SU-DHL-6 (cell line): ENCODE measurements around the gene GRID2.

Experiments
- H2AFZ ChIP-seq: fragments of 200-600 bp; sonication (generic); 2 replicates; pipeline ENCODE4 v1.6.1; 2014; ENCODE audit warnings: low read depth, mild to moderate bottlenecking, moderate library complexity, mixed read lengths, antibody characterized with exemption, low read length; ENCODE audit not compliant: severe bottlenecking
- H3F3A ChIP-seq: fragments of 200-600 bp; shearing (Covaris generic); 2 replicates; pipeline ENCODE4 v1.6.0; 2016; ENCODE audit warnings: antibody characterized with exemption, mild to moderate bottlenecking; ENCODE audit not compliant: insufficient read depth
- H3K27ac ChIP-seq: fragments of 200-600 bp; sonication (generic); 2 replicates; pipeline ENCODE4 v1.5.1; 2016; ENCODE audit warnings: low read depth, mild to moderate bottlenecking, low read length, moderate library complexity, mixed read lengths
- H3K27me3 ChIP-seq: fragments of 200-600 bp; sonication (generic), shearing (Covaris generic); 2 replicates; pipeline ENCODE4 v1.6.0; 2014; ENCODE audit warnings: mild to moderate bottlenecking, low read length
- H3K36me3 ChIP-seq: fragments of 200-600 bp; sonication (generic); 2 replicates; pipeline ENCODE4 v1.6.1; 2014; ENCODE audit warnings: mild to moderate bottlenecking, low read length, mixed read lengths
- H3K4me2 ChIP-seq: fragments of 300-600, 200-600 bp; shearing (Covaris generic), sonication (generic); 2 replicates; pipeline ENCODE4 v1.6.0; 2014; ENCODE audit warnings: low read length, low read depth, mild to moderate bottlenecking; ENCODE audit not compliant: poor library complexity, severe bottlenecking
- H3K4me3 ChIP-seq: fragments of 200-600 bp; sonication (generic); 2 replicates; pipeline ENCODE4 v1.5.1; 2014; ENCODE audit warnings: antibody characterized with exemption, low read length, mild to moderate bottlenecking, mixed read lengths; ENCODE audit not compliant: insufficient read depth, poor library complexity, severe bottlenecking
- H3K79me2 ChIP-seq: fragments of 200-600 bp; sonication (generic); 2 replicates; pipeline ENCODE4 v1.6.1; 2014; ENCODE audit warnings: mild to moderate bottlenecking, low read length, moderate library complexity; ENCODE audit not compliant: insufficient read depth
- H3K9ac ChIP-seq: fragments of 200-600 bp; sonication (generic); 2 replicates; pipeline ENCODE4 v1.7.0; 2014; ENCODE audit warnings: mild to moderate bottlenecking, low read length
- H3K9me2 ChIP-seq: fragments of 200-600 bp; sonication (generic); replicated peaks from 2 replicates; pipeline ENCODE4 v1.6.1; 2014; ENCODE audit warnings: low read length; ENCODE audit not compliant: insufficient read depth
- H3K9me3 ChIP-seq: fragments of 200-600 bp; sonication (generic); 2 replicates; pipeline ENCODE4 v1.6.1; 2014; ENCODE audit warnings: low read length, mixed read lengths; ENCODE audit not compliant: insufficient read depth
- H4K20me1 ChIP-seq: fragments of 200-600 bp; sonication (generic); 2 replicates; pipeline ENCODE4 v1.6.1; 2014; ENCODE audit warnings: low read depth, mild to moderate bottlenecking, antibody characterized with exemption, low read length, moderate library complexity, mixed read lengths
- EZH2phosphoT487 ChIP-seq: fragments of 200-600 bp; sonication (generic), shearing (Covaris generic); conservative IDR thresholded peaks from 2 replicates; pipeline ENCODE4 v1.6.1; 2018; ENCODE audit warnings: mild to moderate bottlenecking, antibody characterized with exemption, low read length, moderate library complexity, mixed read lengths
- TF ChIP-seq, protein P1 (sequence below): fragments of 200-600 bp; sonication (generic); IDR thresholded peaks from one replicate; pipeline ENCODE4 v1.5.1; 2017; ENCODE audit warnings: antibody characterized with exemption, mild to moderate bottlenecking, low read length, moderate library complexity; ENCODE audit not compliant: insufficient read depth, poor library complexity, severe bottlenecking

The GRID2 gene

DNA sequence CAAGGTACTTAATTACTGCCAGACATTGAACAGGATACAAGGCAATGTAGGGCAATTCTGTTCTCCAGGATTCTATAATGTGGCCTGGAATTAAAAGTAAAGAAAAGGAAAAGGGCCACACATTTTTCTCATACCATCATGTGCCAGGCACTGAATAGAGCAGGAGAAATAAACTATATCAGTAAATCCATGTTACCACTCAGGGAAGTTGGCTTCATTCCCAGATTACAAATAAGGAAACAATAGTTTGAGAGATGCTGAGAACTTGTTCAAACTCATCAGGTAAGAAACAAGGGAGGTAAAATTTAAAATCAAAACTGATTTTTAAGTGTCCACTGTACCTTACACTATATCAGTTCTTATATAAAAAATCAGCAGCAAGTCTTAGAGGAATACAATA is 879.8 kb downstream of the GRID2 start:
- Histone ChIP-seq H3F3A (no peaks in the 10 kb centered on the region), H3K27me3 (no peaks in the 10 kb centered on the region), H3K9me3 (no peaks in the 10 kb centered on the region), H3K4me2 (no peak overlapping the region), H3K4me3 (no peak overlapping the region), H3K9ac (no peak overlapping the region), H3K27ac (no peak overlapping the region), H3K79me2 (no peaks in the 10 kb centered on the region), H3K36me3 (no peaks in the 10 kb centered on the region), H2AFZ (no peak overlapping the region), H3K9me2 (no peaks in the 10 kb centered on the region), H4K20me1 (no peaks in the 10 kb centered on the region)
- TF ChIP-seq, protein P1, sequence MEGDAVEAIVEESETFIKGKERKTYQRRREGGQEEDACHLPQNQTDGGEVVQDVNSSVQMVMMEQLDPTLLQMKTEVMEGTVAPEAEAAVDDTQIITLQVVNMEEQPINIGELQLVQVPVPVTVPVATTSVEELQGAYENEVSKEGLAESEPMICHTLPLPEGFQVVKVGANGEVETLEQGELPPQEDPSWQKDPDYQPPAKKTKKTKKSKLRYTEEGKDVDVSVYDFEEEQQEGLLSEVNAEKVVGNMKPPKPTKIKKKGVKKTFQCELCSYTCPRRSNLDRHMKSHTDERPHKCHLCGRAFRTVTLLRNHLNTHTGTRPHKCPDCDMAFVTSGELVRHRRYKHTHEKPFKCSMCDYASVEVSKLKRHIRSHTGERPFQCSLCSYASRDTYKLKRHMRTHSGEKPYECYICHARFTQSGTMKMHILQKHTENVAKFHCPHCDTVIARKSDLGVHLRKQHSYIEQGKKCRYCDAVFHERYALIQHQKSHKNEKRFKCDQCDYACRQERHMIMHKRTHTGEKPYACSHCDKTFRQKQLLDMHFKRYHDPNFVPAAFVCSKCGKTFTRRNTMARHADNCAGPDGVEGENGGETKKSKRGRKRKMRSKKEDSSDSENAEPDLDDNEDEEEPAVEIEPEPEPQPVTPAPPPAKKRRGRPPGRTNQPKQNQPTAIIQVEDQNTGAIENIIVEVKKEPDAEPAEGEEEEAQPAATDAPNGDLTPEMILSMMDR = no peak
- TF ChIP-seq EZH2phosphoT487 = no peak

GRCh38 chr4:93184053-93184452 is 880.3 kb downstream of the GRID2 start:
- Histone ChIP-seq H3K9me2 (no peaks in the 10 kb centered on the region), H3K9me3 (no peaks in the 10 kb centered on the region), H3K79me2 (no peaks in the 10 kb centered on the region), H2AFZ (no peak overlapping the region), H4K20me1 (no peaks in the 10 kb centered on the region), H3K4me2 (no peak overlapping the region), H3K4me3 (no peak overlapping the region), H3K9ac (no peak overlapping the region), H3K27me3 (no peaks in the 10 kb centered on the region), H3K36me3 (no peaks in the 10 kb centered on the region), H3K27ac (no peak overlapping the region), H3F3A (no peaks in the 10 kb centered on the region)
- TF ChIP-seq, protein P1 = no peak
- TF ChIP-seq EZH2phosphoT487 = no peak

GRCh38 chr4:93186846-93187245 is 883.1 kb downstream of the GRID2 start:
- H3K27ac ChIP-seq = no peak overlapping the region

More at GRCh38 chr4:93186846-93187245, 883.1 kb downstream of the GRID2 start:
- Histone ChIP-seq H3K9me3 (no peaks in the 10 kb centered on the region), H3K79me2 (no peaks in the 10 kb centered on the region), H3K36me3 (no peaks in the 10 kb centered on the region), H2AFZ (no peak overlapping the region), H3K4me2 (no peak overlapping the region), H3K4me3 (no peak overlapping the region), H3K9me2 (no peaks in the 10 kb centered on the region), H3K9ac (no peak overlapping the region), H3K27me3 (no peaks in the 10 kb centered on the region), H3F3A (no peaks in the 10 kb centered on the region), H4K20me1 (no peaks in the 10 kb centered on the region)
- TF ChIP-seq, protein P1 = no peak
- TF ChIP-seq EZH2phosphoT487 = no peak
